ENCODE measurements around the gene NDUFAF8.
A peak's percentile ranks its signal among the peaks of the same experiment; 100 is the strongest.

NDUFAF8 gene, protein sequence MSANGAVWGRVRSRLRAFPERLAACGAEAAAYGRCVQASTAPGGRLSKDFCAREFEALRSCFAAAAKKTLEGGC

DNA sequence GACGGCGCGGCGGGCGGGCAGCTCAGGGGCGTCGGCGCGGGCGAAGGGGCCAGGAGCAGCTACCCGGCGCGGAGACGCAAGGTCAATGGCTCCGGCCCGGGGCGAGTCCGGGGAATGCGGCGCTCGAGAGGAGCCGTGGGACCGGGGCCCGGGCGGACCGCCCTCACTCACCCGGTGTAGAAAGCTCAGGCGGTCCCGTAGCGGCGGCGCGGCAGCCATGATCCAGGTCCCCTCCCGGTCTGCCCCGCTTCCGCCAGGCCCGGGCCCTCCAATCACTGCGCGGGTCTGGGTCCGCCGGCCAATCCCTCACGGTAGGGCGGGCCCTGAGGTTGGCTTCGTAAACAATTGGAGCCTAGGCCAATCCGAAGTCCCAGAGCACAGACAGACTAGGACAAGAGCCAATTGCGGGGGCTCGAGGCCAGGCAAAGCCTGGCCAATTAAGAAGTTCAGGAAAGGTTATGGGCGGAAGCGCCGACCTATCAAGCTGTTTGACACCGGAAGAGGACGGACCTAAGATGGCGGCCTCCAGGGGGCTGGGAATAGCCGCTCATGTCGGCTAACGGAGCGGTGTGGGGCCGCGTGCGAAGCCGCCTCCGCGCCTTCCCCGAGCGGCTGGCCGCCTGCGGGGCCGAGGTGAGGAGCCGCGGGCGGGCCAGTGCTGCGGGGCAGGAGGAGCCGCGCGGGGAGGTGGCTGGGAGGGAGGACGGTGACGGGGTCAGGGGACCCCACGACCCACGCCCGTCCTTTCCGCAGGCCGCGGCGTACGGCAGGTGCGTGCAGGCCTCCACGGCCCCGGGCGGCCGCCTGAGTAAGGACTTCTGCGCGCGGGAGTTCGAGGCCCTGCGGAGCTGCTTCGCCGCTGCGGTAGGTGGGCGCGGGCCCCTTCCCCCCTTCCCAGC lies at the start of gene NDUFAF8, which contains the start of gene TEPSIN:
Gene NDUFAF8, plus strand, starts transcription at position 504 of the 899 bp plus-strand sequence. Its CDS starts 46 bp downstream, at position 550.
Gene TEPSIN, minus strand, starts transcription at position 241 of the 899 bp plus-strand sequence. Its CDS starts 22 bp downstream, at position 219.
- DNase-seq = peak; percentile 99

GRCh38 chr17:81189670-81190530 lies 49.2 kb upstream of the NDUFAF8 start:
- no peak for DNase-seq

DNA sequence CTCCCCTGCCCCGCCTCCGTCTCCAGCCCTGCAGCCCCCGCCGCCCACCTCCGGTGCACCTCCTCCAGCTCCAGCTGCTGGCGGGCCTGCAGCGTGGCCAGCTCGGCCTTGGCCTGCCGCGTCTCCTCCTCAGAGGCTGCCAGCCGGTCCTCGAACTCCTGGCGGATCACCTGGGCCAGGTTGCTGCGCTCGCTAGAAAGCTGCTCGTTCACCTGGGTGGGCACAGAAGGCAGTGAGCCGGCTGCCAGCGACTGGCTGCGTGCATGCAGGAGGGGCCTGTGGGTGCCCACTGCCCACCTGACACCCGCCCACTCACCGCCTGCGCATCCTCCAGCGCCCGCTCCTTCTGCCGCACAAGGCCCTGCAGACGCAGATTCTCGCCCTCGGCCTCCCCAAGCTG lies 48.5 kb upstream of the NDUFAF8 start:
- DNase-seq = no peak

DNA sequence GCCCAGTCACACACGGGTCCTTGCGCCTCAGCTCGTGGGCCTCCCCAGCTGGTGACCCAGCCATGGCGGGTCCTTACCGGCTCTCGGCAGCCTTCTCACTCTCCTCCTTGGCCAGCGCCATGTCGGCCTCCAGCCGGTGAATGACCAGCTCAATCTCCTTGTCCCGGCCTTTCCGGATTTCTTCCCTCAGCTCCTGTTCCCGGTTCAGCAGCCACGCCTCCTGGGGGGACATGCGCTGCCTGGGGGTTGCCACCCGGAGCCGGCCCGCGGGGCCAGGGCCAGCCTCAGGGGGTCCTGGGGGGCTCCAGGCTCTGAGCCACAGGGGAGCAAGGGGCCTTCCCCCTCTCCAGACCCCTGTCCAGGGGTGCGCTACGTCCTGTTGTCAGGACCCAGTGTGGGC lies 48.0 kb upstream of the NDUFAF8 start:
- DNase-seq = no peak

GRCh38 chr17:81191646-81192045 lies 47.5 kb upstream of the NDUFAF8 start:
- DNase-seq = no peak

GRCh38 chr17:81192386-81193050 lies 46.6 kb upstream of the NDUFAF8 start:
- DNase-seq = no peak

- no peak for DNase-seq
Measured at GRCh38 chr17:81193051-81193410, 46.1 kb upstream of the NDUFAF8 start.

- no peak for DNase-seq
Measured at GRCh38 chr17:81193470-81194224, 45.5 kb upstream of the NDUFAF8 start.

DNA sequence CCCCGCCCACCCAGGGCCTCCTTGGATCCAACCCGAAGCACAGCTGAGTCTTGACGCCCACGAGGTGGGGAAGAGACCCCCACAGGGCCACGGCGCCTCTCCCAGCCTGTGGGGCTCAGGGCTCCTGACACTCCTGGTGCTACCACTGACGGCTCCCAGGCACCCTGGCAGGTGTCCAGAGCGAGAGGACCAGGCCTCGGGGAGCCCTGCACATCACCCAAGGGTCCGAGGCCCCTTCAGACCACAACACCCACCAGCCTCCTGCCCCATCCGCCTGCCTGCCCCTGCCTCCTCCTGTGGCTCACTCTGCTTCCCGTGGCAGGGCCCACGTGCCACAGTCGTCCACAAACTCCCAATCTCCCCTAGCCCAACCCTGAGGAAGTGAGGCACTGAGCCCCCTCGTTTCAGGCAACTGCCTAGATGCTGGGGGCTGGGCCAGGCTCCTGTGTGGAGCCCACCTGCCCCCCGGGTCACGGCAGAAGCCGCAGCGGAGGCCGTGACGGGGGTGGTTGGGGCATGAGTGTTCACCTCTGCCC lies 44.8 kb upstream of the NDUFAF8 start:
- DNase-seq = no peak

GRCh38 chr17:81194941-81195901 lies 43.9 kb upstream of the NDUFAF8 start:
- no peak for DNase-seq

DNA sequence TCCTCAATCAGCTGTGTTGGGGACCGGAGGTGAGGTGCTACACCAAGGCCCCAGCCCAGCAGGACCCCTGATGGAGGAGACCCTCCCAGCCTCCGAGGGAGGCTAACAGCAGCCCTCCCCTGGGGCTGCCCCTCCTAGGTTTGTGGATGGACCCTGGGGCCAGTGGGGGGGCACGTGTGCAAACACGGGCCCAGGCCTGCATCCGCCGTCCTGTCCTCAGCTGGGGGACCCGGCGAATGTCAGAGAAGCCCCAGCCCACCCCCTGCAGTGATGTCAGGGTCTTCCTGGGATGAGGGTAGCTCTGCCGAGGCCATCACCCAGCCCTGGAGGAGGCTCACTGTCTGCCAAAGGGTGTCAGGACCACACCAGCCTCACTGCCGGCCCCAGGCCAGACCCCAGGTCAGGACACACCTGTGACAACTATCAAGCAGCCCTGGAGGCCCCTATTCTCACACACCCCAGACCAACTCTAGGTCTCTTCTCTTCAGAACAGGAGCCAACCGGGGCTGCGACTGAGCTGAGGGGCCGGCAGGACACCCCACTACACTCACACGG lies 43.1 kb upstream of the NDUFAF8 start:
- no peak for DNase-seq

- no peak for DNase-seq
Measured at GRCh38 chr17:81196505-81197408, 42.4 kb upstream of the NDUFAF8 start.

- no peak for DNase-seq
Measured at GRCh38 chr17:81197409-81197795, 41.7 kb upstream of the NDUFAF8 start.

GRCh38 chr17:81197831-81198490 lies 41.2 kb upstream of the NDUFAF8 start:
- DNase-seq = no peak

- no peak for DNase-seq
Measured at GRCh38 chr17:81198826-81199481, 40.2 kb upstream of the NDUFAF8 start.

GRCh38 chr17:81199482-81199830 lies 39.7 kb upstream of the NDUFAF8 start:
- no peak for DNase-seq

GRCh38 chr17:81200201-81200600 lies 38.9 kb upstream of the NDUFAF8 start:
- DNase-seq = no peak

All from DMS 273 treated with DMSO at 0.1 percent for 48 hours (cell line).